ENCODE measurements around the gene CLDN9. TPM values are rescaled to one million over a fixed set of nuclear protein-coding genes. Genes with fewer than 3 reads are reported as not detected.

Gene CLDN9
- total RNA-seq, 4 donors from 2014 or later: not detected

- no peaks in the 10 kb centered on the region for H3K36me3 ChIP-seq
- H3K4me1 ChIP-seq: peaks cover 16 to 29% (median 16%) of the 10 kb centered on the region in 3 donors
- TF ChIP-seq CTCF (IDR thresholded peaks at IDR 0.05): no peak
- 79 to 83% methylated on average over 12 to 19 of the region's 22 CpGs for WGBS, 2 donors
- no peaks in the 10 kb centered on the region for H3K9me3 ChIP-seq
- peak overlapping the region in 2 of 4 donors; percentile 85 to 90 for H3K4me3 ChIP-seq
- no peak overlapping the region for H3K27ac ChIP-seq
- intact Hi-C loops (cut with DNase I): loop anchor here (5.0 kb wide), 1 partner anchor 70 kb away; no protein-coding TSS in a partner anchor
- DNase-seq: no peak
- peaks cover 0 to 9% (median 0%) of the 10 kb centered on the region in 4 donors for H3K27me3 ChIP-seq
These were observed 44.7 kb downstream of the CLDN9 start for GRCh38 chr16:3057181-3058138.

- H3K36me3 ChIP-seq: no peaks in the 10 kb centered on the region
- peaks cover 0 to 9% (median 0%) of the 10 kb centered on the region in 4 donors for H3K27me3 ChIP-seq
- intact Hi-C loops (cut with DNase I): loop anchor here (5.0 kb wide), 1 partner anchor 69 kb away; no protein-coding TSS in a partner anchor
- TF ChIP-seq POLR2A (IDR thresholded peaks at IDR 0.05) (no peak), CTCF (IDR thresholded peaks at IDR 0.05) (peak in 2 of 6 experiments; percentile 8 to 11)
- peaks cover 16 to 28% (median 16%) of the 10 kb centered on the region in 3 donors for H3K4me1 ChIP-seq
- H3K27ac ChIP-seq: peak overlapping the region; percentile 78 to 84 (median 82)
- DNase-seq: no peak
- H3K9me3 ChIP-seq: no peaks in the 10 kb centered on the region
- peak overlapping the region; percentile 58 to 90 (median 82) for H3K4me3 ChIP-seq
- 9 to 20% methylated on average over 2 to 13 of the region's 77 CpGs for WGBS, 2 donors
These were observed 45.7 kb downstream of the CLDN9 start for GRCh38 chr16:3058139-3059030.

DNA sequence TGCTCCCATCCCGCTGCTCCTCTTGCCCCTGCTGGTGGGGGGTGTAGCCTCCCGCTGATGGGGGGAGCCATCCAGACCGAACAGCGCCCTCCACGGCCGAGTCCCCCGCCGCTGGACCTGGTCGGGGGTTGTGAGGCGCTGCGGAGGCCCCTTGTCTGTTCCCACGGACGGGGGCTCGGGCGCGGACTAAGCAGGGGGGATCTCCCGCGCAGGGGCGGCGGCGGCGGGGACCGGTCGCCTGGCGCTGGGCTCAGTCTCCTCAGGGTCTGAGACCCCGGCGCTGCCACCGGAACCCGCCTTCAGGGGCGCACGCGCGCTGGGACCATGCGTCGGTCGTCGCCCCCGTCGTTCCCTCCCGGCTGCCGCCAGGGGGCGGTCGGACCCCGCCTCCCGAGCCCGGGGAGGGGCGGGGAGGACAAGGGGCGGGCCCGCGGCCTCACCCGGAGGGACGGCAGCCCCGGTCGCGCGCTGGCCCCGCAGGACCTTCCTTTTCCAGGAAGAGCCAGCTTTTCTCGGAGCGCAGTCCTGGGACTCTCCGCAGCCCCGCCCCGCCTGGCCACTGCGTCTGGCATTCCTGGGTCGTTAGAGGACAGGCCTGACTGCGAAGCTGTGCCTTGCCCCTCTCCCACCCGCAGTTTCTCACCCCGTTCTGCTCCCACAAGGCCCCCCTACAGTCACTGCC lies 46.5 kb downstream of the CLDN9 start:
- 0% methylated on average over 1 to 3 of the region's 67 CpGs for WGBS, 2 donors
- peak overlapping the region; percentile 78 to 84 (median 82) for H3K27ac ChIP-seq
- no peaks in the 10 kb centered on the region for H3K9me3 ChIP-seq
- H3K27me3 ChIP-seq: peaks cover 0 to 9% (median 0%) of the 10 kb centered on the region in 4 donors
- DNase-seq: no peak
- intact Hi-C loops (cut with DNase I): loop anchor here (5.0 kb wide), 1 partner anchor 68 kb away; no protein-coding TSS in a partner anchor
- H3K4me1 ChIP-seq: peaks cover 16 to 28% (median 16%) of the 10 kb centered on the region in 3 donors
- H3K4me3 ChIP-seq: peak overlapping the region; percentile 58 to 90 (median 82)
- peak; percentile 87 to 100 (median 98) for TF ChIP-seq CTCF (IDR thresholded peaks at IDR 0.05)
- TF ChIP-seq POLR2A (IDR thresholded peaks at IDR 0.05): peak in 1 of 4 donors; percentile 38
- no peaks in the 10 kb centered on the region for H3K36me3 ChIP-seq

DNA sequence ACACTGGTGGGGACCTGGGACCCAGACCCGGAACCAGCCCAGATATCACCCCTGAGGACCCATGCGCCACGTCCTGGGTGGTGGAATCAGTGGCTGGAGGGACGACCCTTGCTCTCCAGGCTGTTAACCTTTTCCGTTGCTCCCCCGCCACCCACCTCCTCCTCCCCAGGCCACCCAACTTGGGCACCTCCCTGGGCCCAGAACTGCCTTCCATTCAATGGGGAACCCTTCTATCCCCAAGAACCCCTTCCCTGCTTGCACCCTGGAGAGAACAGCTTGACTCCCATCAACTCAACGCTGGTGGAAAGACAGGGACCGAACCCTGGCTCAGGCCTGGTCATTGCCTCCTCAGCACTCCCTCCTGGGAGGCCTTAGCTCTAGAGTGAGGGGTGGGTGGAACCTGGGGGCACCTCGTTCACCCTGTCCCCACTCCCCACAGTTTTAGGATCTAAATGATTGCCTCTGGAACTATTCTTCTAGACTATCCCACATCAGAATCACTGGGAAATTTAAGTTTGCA lies 47.1 kb downstream of the CLDN9 start:
- H3K9me3 ChIP-seq: no peaks in the 10 kb centered on the region
- H3K27ac ChIP-seq: peak overlapping the region; percentile 78 to 84 (median 82)
- no peak for DNase-seq
- WGBS, 2 donors: 57 to 76% methylated on average over 5 to 8 of the region's 9 CpGs
- H3K27me3 ChIP-seq: peaks cover 0 to 9% (median 0%) of the 10 kb centered on the region in 4 donors
- peak overlapping the region; percentile 58 to 90 (median 82) for H3K4me3 ChIP-seq
- no peaks in the 10 kb centered on the region for H3K36me3 ChIP-seq
- peaks cover 19 to 31% (median 19%) of the 10 kb centered on the region in 3 donors for H3K4me1 ChIP-seq
- no peak for TF ChIP-seq POLR2A (IDR thresholded peaks at IDR 0.05)
- no peak for TF ChIP-seq CTCF (IDR thresholded peaks at IDR 0.05)
- intact Hi-C loops (cut with DNase I): loop anchor here (5.0 kb wide), 1 partner anchor 68 kb away; no protein-coding TSS in a partner anchor

All from esophagus squamous epithelium (tissue), 5 donors.